Naive thymus-derived CD4-positive, alpha-beta T cell (primary cell): ENCODE measurements around the gene UQCRC1. TPM values are rescaled to one million over a fixed set of nuclear protein-coding genes. Genes with fewer than 3 reads are reported as not detected.

ENCODE experiments used
- ATAC-seq: fragments of 150-1000 bp; cut with Tn5 transposase; 2 replicates; pipeline ENCODE4 v1.10.0; 2021; ENCODE audit warnings: mild to moderate bottlenecking, moderate library complexity
- CTCF ChIA-PET: fragments of 350-600 bp; sonication (Branson Sonifier 250); formaldehyde crosslinking; loops from one replicate; lab custom pipeline; 2021; ENCODE audit warnings: antibody characterized with exemption; lab: Charles Lee
- POLR2A ChIA-PET: fragments of 350-600 bp; sonication (Branson Sonifier 250); formaldehyde crosslinking; loops from one replicate; lab custom pipeline; 2021; ENCODE audit warnings: antibody characterized with exemption, inconsistent platforms; lab: Charles Lee
- DNase-seq, 9 donors: peaks; one replicate each; pipeline versions ENCODE4 v3.0.0 to v3.0.0-alpha.2; 2020 to 2022; ENCODE audit warnings: mixed read lengths in 1 of 9
- H3K27ac ChIP-seq: one replicate; pipeline ENCODE4 v1.7.0; 2013; ENCODE audit warnings: mild to moderate bottlenecking, low read depth, low read length, moderate library complexity
- H3K27me3 ChIP-seq, 2 donors: one replicate each; pipeline ENCODE4 v1.7.0; 2013; ENCODE audit warnings: low read length in 2 of 2, mild to moderate bottlenecking in 2 of 2, moderate library complexity in 2 of 2; ENCODE audit not compliant: control insufficient read depth in 2 of 2, insufficient read depth in 2 of 2
- H3K36me3 ChIP-seq, 3 experiments: 1 replicate in 2 of 3; 2 replicates in 1 of 3; pipeline ENCODE4 v1.7.0; 2013; ENCODE audit warnings: low read length in 3 of 3, mild to moderate bottlenecking in 3 of 3, moderate library complexity in 1 of 3; ENCODE audit not compliant: insufficient read depth in 3 of 3, control insufficient read depth in 2 of 3
- H3K4me1 ChIP-seq, 2 donors: one replicate each; pipeline ENCODE4 v1.7.0; 2013; ENCODE audit warnings: low read length in 2 of 2, mild to moderate bottlenecking in 2 of 2, moderate library complexity in 1 of 2; ENCODE audit not compliant: control insufficient read depth in 2 of 2, insufficient read depth in 2 of 2
- H3K4me3 ChIP-seq: 2 replicates; pipeline ENCODE4 v1.7.0; 2013; ENCODE audit warnings: mild to moderate bottlenecking, low read length
- H3K9me3 ChIP-seq, 3 experiments: 1 replicate in 2 of 3; 2 replicates in 1 of 3; pipeline ENCODE4 v1.7.0; 2013; ENCODE audit warnings: low read length in 3 of 3; ENCODE audit not compliant: control insufficient read depth in 2 of 3
- H3K27ac Mint-ChIP-seq, 9 donors: one replicate each; pipeline ENCODE4 v1.8.0; 2020 to 2022; ENCODE audit warnings: mixed read lengths in 9 of 9, mild to moderate bottlenecking in 8 of 9, moderate library complexity in 5 of 9, inconsistent platforms in 2 of 9
- H3K27me3 Mint-ChIP-seq, 5 donors: one replicate each; pipeline ENCODE4 v1.8.0; 2021 to 2022; ENCODE audit warnings: mixed read lengths in 5 of 5, mild to moderate bottlenecking in 1 of 5
- H3K36me3 Mint-ChIP-seq, 5 donors: one replicate each; pipeline ENCODE4 v1.8.0; 2020 to 2022; ENCODE audit warnings: mixed read lengths in 5 of 5, mild to moderate bottlenecking in 3 of 5, inconsistent platforms in 1 of 5
- H3K4me1 Mint-ChIP-seq, 7 donors: one replicate each; pipeline ENCODE4 v1.8.0; 2020 to 2022; ENCODE audit warnings: mixed read lengths in 7 of 7, mild to moderate bottlenecking in 3 of 7, inconsistent platforms in 1 of 7
- H3K4me3 Mint-ChIP-seq, 10 donors: one replicate each; pipeline ENCODE4 v1.8.0; 2020 to 2022; ENCODE audit warnings: mild to moderate bottlenecking in 10 of 10, mixed read lengths in 10 of 10, moderate library complexity in 6 of 10, inconsistent platforms in 2 of 10
- H3K9me3 Mint-ChIP-seq, 11 donors: one replicate each; pipeline ENCODE4 v1.8.0; 2020 to 2022; ENCODE audit warnings: mixed read lengths in 11 of 11, mild to moderate bottlenecking in 4 of 11, inconsistent platforms in 1 of 11, moderate library complexity in 1 of 11
- intact Hi-C, 2 donors: fragments of 100-400 bp; cut with micrococcal nuclease; formaldehyde crosslinking; loops; one replicate each; pipeline ENCODE4 v1.15.1; 2023
- polyA plus RNA-seq, 2 donors: library from polyadenylated mRNA; unstranded; fragments of 300-500 nt; fragmentation: Illumina TruSeq; gene quantifications; one replicate each; pipeline ENCODE4 v1.2.3, GENCODE V29; 2021
- total RNA-seq, 6 experiments: library from RNA in 5 of 6; stranded (reverse) in 5 of 6; gene quantifications; 1 replicate in 5 of 6; 2 replicates in 1 of 6; pipeline ENCODE4 v1.2.3 and lab custom pipeline; 2021 to 2026

Gene UQCRC1
- total and polyA plus RNA-seq, 7 experiments from 2014 or later, result 77.3 to 164 (median 120) TPM

DNA sequence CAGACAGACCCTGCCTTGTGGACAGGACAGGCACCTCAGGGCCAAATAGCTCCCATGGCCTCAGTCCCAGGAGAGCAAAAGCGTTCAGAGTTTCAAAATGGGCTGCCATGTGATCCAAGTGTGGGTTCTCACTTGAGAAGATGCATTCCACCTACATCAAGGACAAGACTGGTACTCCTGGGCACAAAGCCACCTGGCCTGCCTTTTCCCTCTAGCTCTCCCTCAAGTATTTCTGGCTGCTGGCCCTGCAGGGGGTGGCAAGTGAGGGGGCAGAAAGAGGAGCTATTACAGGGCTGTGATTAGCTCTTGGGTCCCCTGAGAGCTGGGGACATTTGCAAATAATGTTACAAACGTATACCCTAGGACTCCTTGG is 7.8 kb downstream of the UQCRC1 start:
- peaks cover 13 to 85% (median 37%) of the 10 kb centered on the region in 3 experiments for H3K36me3 ChIP-seq
- H3K9me3 ChIP-seq, result no peaks in the 10 kb centered on the region
- ChIA-PET CTCF (no interaction called here), POLR2A (no interaction called here)
- intact Hi-C loops, result no loop called here
- DNase-seq, result no peak
- H3K27me3 ChIP-seq, result no peaks in the 10 kb centered on the region
- H3K4me3 Mint-ChIP-seq, result no peak overlapping the region
- no peak overlapping the region for H3K27ac ChIP-seq
- no peaks in the 10 kb centered on the region for H3K9me3 Mint-ChIP-seq
- no peak overlapping the region for H3K4me3 ChIP-seq
- no peaks in the 10 kb centered on the region for H3K4me1 ChIP-seq
- ATAC-seq, result no peak
- H3K36me3 Mint-ChIP-seq, result peaks cover 0 to 56% (median 14%) of the 10 kb centered on the region in 5 donors
- H3K27me3 Mint-ChIP-seq, result no peaks in the 10 kb centered on the region
- H3K4me1 Mint-ChIP-seq, result peaks cover 0 to 4% (median 0%) of the 10 kb centered on the region in 7 donors
- no peak overlapping the region for H3K27ac Mint-ChIP-seq

DNA sequence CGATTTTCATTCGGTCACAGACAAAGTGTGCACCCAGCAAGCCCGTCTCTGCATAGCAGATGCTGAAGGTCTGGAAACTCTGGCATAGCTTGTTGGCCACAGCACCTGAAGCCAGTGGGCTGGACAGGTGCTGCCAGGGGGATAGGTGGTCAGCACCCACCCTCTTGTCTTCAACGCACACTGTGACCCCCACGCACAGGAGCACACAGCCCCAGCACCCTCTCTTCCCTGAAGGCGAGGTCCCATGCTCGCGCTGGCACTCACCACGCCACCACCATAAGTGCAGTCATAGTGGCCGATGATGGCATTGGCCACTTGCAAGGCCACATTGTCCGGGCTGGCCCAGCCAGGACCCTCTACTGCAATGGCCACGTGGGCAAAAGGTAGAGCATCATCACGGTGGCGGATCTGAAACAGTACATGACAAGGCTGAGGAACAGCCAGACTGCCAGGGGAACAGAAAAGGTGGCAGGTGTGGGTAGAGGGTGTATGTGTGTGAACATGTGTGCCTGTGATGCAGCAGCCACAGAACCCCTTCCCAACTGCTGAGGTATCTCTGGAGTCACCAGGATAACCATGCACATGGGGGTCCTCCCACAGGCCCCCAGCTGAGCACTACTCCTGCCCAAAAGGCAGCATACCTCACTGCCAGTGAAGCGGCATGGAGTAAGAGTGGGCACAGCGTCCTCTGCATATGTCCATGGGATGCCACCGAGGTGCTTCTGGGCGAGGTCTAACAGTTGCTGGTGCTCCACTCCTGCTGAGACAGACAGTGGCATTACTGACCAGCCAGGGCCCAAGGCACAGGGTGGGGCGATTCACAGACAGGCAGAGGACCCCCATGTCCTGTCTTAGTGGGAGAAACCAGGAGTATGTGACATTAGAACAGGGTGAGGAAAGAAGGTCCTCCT is 8.5 kb downstream of the UQCRC1 start:
- Mint-ChIP-seq H3K4me1 (peaks cover 0 to 7% (median 0%) of the 10 kb centered on the region in 7 donors), H3K27ac (no peak overlapping the region), H3K36me3 (peaks cover 0 to 55% (median 11%) of the 10 kb centered on the region in 5 donors), H3K27me3 (peaks cover 0 to 5% (median 0%) of the 10 kb centered on the region in 5 donors), H3K9me3 (no peaks in the 10 kb centered on the region), H3K4me3 (no peak overlapping the region)
- ATAC-seq (no peak), DNase-seq (no peak)
- ChIA-PET CTCF (no interaction called here), POLR2A (no interaction called here)
- H3K9me3 ChIP-seq, result no peaks in the 10 kb centered on the region
- intact Hi-C loops, result no loop called here
- no peaks in the 10 kb centered on the region for H3K4me1 ChIP-seq
- H3K4me3 ChIP-seq, result no peak overlapping the region
- peaks cover 13 to 85% (median 36%) of the 10 kb centered on the region in 3 experiments for H3K36me3 ChIP-seq
- no peak overlapping the region for H3K27ac ChIP-seq
- H3K27me3 ChIP-seq, result no peaks in the 10 kb centered on the region

DNA sequence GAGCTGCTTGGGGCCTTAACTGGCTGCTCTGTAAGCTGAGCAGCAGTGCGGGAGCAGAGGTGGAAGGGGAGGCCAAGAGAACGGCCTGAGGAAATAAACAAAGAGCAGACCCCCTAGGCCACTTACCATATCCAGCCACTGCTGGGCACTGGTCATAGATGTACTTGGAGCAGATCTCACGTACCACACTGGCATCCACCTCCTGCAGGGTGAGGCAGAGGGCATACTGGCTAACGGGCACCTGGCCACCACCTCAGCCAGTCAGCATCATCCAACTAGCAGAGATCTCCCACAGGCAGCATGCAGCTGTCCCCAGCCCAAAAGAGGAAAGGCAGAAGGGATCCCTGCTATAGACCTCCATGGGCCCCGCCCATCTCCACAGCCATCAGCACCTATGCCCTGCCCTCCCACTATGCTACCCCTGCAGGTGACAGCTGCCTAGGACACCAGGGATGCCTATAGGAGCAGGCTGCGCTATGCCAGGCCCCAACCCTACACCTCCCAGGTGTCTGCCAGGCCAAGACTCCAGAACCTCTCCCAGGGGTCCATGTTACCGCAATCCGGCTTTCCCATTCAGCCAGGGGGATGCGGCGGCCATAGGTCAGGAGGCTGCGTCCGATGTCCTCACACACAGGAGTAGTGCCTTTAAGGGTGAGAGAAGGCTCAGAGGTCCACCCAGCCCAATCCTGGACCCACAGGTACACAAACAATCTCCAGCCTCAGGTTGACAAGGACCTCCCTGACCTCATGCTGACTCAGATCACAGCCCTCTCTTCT is 9.7 kb downstream of the UQCRC1 start:
- Mint-ChIP-seq H3K4me1 (peaks cover 0 to 8% (median 0%) of the 10 kb centered on the region in 7 donors), H3K27ac (no peak overlapping the region), H3K27me3 (peaks cover 0 to 12% (median 0%) of the 10 kb centered on the region in 5 donors), H3K4me3 (no peak overlapping the region), H3K36me3 (peaks cover 0 to 46% (median 10%) of the 10 kb centered on the region in 5 donors), H3K9me3 (no peaks in the 10 kb centered on the region)
- ChIA-PET CTCF (no interaction called here), POLR2A (no interaction called here)
- no peak overlapping the region for H3K4me3 ChIP-seq
- ATAC-seq (no peak), DNase-seq (no peak)
- no peaks in the 10 kb centered on the region for H3K4me1 ChIP-seq
- intact Hi-C loops, result loop anchor here in 1 of 2 donors (5.0 kb wide), 1 partner anchor 38 kb away; the partner anchor contains the start of gene SLC26A6
- no peaks in the 10 kb centered on the region for H3K9me3 ChIP-seq
- H3K27ac ChIP-seq, result no peak overlapping the region
- peaks cover 0 to 7% of the 10 kb centered on the region in 2 donors for H3K27me3 ChIP-seq
- peaks cover 13 to 72% (median 23%) of the 10 kb centered on the region in 3 experiments for H3K36me3 ChIP-seq

DNA sequence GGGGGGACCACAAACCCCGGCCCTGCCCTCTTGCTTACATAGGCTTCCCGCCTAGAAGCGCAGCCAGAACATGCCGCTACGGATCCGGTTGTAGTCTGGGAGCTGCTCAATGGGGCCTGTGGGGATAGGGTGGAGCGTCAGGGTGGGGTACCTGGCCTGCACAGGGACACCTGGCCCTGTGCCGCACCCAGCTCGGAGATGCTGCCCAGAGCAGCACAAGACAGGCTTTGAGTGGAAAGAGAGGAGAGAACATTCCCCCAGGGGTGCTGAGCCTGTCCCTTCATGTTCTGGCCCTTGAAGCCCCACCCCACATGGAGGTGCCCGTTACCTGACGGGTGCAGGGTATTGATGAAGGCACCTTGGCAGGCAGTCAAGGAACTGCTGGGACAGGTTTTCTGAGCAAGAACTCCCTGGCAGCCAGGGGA is 10.4 kb downstream of the UQCRC1 start:
- H3K4me3 ChIP-seq, result no peak overlapping the region
- Mint-ChIP-seq H3K4me1 (peaks cover 0 to 8% (median 3%) of the 10 kb centered on the region in 7 donors), H3K9me3 (no peaks in the 10 kb centered on the region), H3K4me3 (no peak overlapping the region), H3K36me3 (peaks cover 0 to 40% (median 10%) of the 10 kb centered on the region in 5 donors), H3K27ac (no peak overlapping the region), H3K27me3 (peaks cover 0 to 18% (median 4%) of the 10 kb centered on the region in 5 donors)
- CTCF ChIA-PET, result no interaction called here
- peaks cover 13 to 66% (median 17%) of the 10 kb centered on the region in 3 experiments for H3K36me3 ChIP-seq
- ATAC-seq (no peak), DNase-seq (no peak)
- intact Hi-C loops, result loop anchor here in 1 of 2 donors (5.0 kb wide), 1 partner anchor 38 kb away; the partner anchor contains the start of gene SLC26A6
- no peak overlapping the region for H3K27ac ChIP-seq
- H3K9me3 ChIP-seq, result no peaks in the 10 kb centered on the region
- no peaks in the 10 kb centered on the region for H3K4me1 ChIP-seq
- peaks cover 0 to 7% of the 10 kb centered on the region in 2 donors for H3K27me3 ChIP-seq
- POLR2A ChIA-PET, result no interaction called here

DNA sequence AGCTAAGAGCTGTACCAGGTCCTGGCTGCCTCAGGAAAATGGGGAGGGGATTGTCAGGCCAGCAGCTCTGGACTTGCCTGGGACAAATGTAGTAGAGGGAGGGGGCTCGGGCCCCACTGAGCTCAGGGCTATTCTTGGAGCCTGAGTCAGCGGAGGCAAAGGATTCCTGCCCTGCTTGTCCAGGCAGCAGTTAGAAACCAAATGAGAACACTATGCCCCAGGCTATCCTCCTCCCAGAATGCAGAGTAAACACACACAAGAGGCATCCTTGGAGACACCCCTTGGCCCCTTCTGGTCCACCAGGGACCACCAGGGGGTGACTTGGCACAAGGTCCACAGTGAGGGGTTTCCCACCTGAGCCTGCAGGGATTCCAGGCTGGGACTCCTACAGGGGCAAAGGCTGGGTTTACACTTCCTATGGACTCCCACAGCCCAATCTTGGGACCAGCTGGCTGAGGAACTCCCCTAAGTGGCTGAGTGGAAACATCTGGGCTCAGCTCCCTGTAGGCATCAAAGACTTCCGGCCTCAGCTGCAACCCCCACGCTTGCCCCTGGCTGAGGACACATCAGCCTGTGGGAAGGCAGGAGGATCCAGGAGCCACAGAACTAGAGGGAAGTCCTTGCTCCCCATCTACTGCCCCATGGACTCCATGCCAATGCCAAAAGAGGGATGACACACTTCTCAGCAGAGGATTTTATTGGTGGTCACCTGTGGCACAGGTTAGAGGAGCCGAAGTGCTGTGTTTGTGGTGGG is 10.9 kb downstream of the UQCRC1 start:
- ChIA-PET CTCF (interaction anchor here (0.7 kb wide), 1 partner anchor 198 kb away, joined by 4 read pairs; no protein-coding TSS in a partner anchor), POLR2A (no interaction called here)
- peaks cover 0 to 7% of the 10 kb centered on the region in 2 donors for H3K27me3 ChIP-seq
- Mint-ChIP-seq H3K27ac (no peak overlapping the region), H3K27me3 (peaks cover 0 to 20% (median 4%) of the 10 kb centered on the region in 5 donors), H3K9me3 (no peaks in the 10 kb centered on the region), H3K4me1 (peaks cover 0 to 8% (median 3%) of the 10 kb centered on the region in 7 donors), H3K4me3 (no peak overlapping the region), H3K36me3 (peaks cover 0 to 37% (median 10%) of the 10 kb centered on the region in 5 donors)
- no peaks in the 10 kb centered on the region for H3K4me1 ChIP-seq
- H3K9me3 ChIP-seq, result no peaks in the 10 kb centered on the region
- H3K4me3 ChIP-seq, result no peak overlapping the region
- H3K36me3 ChIP-seq, result peaks cover 7 to 61% (median 11%) of the 10 kb centered on the region in 3 experiments
- intact Hi-C loops, result loop anchor here in 1 of 2 donors (5.0 kb wide), 1 partner anchor 39 kb away; the partner anchor contains the start of gene SLC26A6
- H3K27ac ChIP-seq, result no peak overlapping the region
- DNase-seq (no peak), ATAC-seq (no peak)

DNA sequence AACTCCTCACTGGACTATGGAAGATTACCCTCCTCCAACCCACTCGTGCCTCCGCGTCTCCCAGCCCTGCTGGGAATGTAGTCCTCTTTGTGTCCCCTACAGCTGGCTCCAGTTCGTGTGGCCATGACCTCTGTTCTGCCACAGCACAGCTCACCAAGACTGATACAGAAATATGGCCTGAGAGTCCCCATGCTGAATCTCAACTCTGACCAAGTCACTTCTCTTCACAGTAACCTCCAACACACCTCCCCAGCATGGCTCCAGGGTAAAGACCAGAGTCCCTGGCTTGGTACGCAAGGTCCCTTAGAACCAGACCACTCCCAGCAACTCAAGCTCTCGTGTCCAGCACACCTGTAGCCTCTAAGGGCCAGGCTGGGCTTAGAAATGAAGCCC is 12.0 kb downstream of the UQCRC1 start:
- no peak for DNase-seq
- Histone ChIP-seq H3K36me3 (peaks cover 6 to 50% (median 7%) of the 10 kb centered on the region in 3 experiments), H3K9me3 (no peaks in the 10 kb centered on the region), H3K4me1 (no peaks in the 10 kb centered on the region), H3K4me3 (no peak overlapping the region), H3K27me3 (peaks cover 0 to 7% of the 10 kb centered on the region in 2 donors), H3K27ac (no peak overlapping the region)
- CTCF ChIA-PET, result no interaction called here
- no peak for ATAC-seq
- Mint-ChIP-seq H3K27me3 (peaks cover 0 to 24% (median 10%) of the 10 kb centered on the region in 5 donors), H3K27ac (peak overlapping the region in 2 of 9 donors; percentile 16 to 33), H3K4me3 (no peak overlapping the region), H3K4me1 (peaks cover 0 to 8% (median 3%) of the 10 kb centered on the region in 7 donors), H3K9me3 (no peaks in the 10 kb centered on the region), H3K36me3 (peaks cover 0 to 29% (median 5%) of the 10 kb centered on the region in 5 donors)
- POLR2A ChIA-PET, result no interaction called here
- intact Hi-C loops, result loop anchor here in 1 of 2 donors (5.0 kb wide), 1 partner anchor 40 kb away; the partner anchor contains the start of gene SLC26A6
